ENCODE measurements around the gene SYAP1.

GRCh38 chrX:16683007-16683664, 36.3 kb upstream of the SYAP1 start:
- TF ChIP-seq TAF1 (IDR thresholded peaks at IDR 0.05; ENCODE audit: borderline replicate concordance, low read depth, low read length) (no peak), POLR2A (IDR thresholded peaks at IDR 0.05; ENCODE audit: low read depth, low read length) (no peak)
